ENCODE measurements around the gene MDGA2. TPM values are rescaled to one million over a fixed set of nuclear protein-coding genes. Genes with fewer than 3 reads are reported as not detected.

The MDGA2 gene
- total and polyA plus RNA-seq, 2 of the 8 experiments (the other 6 are each of a cell fraction or from before 2014, with no cell fraction given): 0.11 to 0.69 TPM

DNA sequence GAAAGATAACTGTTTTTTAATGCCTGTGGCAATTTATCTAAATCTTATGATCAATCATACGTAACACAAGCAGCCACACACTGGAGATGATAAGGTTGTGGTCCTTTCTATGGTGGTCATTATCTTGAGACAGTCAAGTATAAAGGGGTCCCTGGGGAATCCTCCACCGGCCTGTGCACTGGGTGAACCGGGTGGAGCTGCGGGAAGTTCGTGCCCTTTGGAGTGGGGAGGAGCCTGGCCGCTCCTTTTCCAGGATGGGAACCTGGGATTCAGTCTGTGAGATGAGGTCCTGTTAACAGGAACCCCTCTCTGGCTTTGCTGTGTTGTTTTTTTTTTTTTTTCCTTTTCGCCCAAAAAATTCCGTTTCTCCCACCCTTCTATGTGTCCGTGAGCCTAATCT is 856.3 kb downstream of the MDGA2 start (continued):
- TF ChIP-seq, protein P1, sequence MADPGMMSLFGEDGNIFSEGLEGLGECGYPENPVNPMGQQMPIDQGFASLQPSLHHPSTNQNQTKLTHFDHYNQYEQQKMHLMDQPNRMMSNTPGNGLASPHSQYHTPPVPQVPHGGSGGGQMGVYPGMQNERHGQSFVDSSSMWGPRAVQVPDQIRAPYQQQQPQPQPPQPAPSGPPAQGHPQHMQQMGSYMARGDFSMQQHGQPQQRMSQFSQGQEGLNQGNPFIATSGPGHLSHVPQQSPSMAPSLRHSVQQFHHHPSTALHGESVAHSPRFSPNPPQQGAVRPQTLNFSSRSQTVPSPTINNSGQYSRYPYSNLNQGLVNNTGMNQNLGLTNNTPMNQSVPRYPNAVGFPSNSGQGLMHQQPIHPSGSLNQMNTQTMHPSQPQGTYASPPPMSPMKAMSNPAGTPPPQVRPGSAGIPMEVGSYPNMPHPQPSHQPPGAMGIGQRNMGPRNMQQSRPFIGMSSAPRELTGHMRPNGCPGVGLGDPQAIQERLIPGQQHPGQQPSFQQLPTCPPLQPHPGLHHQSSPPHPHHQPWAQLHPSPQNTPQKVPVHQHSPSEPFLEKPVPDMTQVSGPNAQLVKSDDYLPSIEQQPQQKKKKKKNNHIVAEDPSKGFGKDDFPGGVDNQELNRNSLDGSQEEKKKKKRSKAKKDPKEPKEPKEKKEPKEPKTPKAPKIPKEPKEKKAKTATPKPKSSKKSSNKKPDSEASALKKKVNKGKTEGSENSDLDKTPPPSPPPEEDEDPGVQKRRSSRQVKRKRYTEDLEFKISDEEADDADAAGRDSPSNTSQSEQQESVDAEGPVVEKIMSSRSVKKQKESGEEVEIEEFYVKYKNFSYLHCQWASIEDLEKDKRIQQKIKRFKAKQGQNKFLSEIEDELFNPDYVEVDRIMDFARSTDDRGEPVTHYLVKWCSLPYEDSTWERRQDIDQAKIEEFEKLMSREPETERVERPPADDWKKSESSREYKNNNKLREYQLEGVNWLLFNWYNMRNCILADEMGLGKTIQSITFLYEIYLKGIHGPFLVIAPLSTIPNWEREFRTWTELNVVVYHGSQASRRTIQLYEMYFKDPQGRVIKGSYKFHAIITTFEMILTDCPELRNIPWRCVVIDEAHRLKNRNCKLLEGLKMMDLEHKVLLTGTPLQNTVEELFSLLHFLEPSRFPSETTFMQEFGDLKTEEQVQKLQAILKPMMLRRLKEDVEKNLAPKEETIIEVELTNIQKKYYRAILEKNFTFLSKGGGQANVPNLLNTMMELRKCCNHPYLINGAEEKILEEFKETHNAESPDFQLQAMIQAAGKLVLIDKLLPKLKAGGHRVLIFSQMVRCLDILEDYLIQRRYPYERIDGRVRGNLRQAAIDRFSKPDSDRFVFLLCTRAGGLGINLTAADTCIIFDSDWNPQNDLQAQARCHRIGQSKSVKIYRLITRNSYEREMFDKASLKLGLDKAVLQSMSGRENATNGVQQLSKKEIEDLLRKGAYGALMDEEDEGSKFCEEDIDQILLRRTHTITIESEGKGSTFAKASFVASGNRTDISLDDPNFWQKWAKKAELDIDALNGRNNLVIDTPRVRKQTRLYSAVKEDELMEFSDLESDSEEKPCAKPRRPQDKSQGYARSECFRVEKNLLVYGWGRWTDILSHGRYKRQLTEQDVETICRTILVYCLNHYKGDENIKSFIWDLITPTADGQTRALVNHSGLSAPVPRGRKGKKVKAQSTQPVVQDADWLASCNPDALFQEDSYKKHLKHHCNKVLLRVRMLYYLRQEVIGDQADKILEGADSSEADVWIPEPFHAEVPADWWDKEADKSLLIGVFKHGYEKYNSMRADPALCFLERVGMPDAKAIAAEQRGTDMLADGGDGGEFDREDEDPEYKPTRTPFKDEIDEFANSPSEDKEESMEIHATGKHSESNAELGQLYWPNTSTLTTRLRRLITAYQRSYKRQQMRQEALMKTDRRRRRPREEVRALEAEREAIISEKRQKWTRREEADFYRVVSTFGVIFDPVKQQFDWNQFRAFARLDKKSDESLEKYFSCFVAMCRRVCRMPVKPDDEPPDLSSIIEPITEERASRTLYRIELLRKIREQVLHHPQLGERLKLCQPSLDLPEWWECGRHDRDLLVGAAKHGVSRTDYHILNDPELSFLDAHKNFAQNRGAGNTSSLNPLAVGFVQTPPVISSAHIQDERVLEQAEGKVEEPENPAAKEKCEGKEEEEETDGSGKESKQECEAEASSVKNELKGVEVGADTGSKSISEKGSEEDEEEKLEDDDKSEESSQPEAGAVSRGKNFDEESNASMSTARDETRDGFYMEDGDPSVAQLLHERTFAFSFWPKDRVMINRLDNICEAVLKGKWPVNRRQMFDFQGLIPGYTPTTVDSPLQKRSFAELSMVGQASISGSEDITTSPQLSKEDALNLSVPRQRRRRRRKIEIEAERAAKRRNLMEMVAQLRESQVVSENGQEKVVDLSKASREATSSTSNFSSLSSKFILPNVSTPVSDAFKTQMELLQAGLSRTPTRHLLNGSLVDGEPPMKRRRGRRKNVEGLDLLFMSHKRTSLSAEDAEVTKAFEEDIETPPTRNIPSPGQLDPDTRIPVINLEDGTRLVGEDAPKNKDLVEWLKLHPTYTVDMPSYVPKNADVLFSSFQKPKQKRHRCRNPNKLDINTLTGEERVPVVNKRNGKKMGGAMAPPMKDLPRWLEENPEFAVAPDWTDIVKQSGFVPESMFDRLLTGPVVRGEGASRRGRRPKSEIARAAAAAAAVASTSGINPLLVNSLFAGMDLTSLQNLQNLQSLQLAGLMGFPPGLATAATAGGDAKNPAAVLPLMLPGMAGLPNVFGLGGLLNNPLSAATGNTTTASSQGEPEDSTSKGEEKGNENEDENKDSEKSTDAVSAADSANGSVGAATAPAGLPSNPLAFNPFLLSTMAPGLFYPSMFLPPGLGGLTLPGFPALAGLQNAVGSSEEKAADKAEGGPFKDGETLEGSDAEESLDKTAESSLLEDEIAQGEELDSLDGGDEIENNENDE (IDR thresholded peaks at IDR 0.05; ENCODE audit: insufficient replicate concordance, low read length): no peak
- no peak for TF ChIP-seq CBX8 (IDR thresholded peaks at IDR 0.05; ENCODE audit: borderline replicate concordance, low read depth, low read length)
- no peak for TF ChIP-seq NANOG (IDR thresholded peaks at IDR 0.05; ENCODE audit: insufficient read depth, low read depth, low read length, poor library complexity, severe bottlenecking)
- no peak for TF ChIP-seq GTF2F1 (IDR thresholded peaks at IDR 0.05; ENCODE audit: borderline replicate concordance, low read depth, low read length)
- TF ChIP-seq KDM4A (IDR thresholded peaks at IDR 0.05; ENCODE audit: low read depth, low read length, severe bottlenecking): no peak
- TF ChIP-seq HDAC2 (IDR thresholded peaks at IDR 0.05; ENCODE audit: borderline replicate concordance in 1 of 2, low read depth in 2 of 2, low read length in 2 of 2): no peak
- no peak for TF ChIP-seq SUZ12 (IDR thresholded peaks at IDR 0.05; ENCODE audit: low read length)

Measured in H1 (cell line).